Measurements from ENCODE around the gene PARD3.

GRCh38 chr10:34203966-34204630, 611.0 kb downstream of the PARD3 start:
- TF ChIP-seq POLR2A (IDR thresholded peaks at IDR 0.05), result no peak
- no peak for TF ChIP-seq CTCF (IDR thresholded peaks at IDR 0.05)

Data from Peyer's patch (tissue), 4 donors.